Fibroblast of lung (primary cell): ENCODE data around the gene RGS14. TPM values are rescaled to one million over a fixed set of nuclear protein-coding genes. Genes with fewer than 3 reads are reported as not detected.

Source experiments
- DNase-seq, 2 donors: peaks; one replicate each; pipeline versions ENCODE4 v3.0.0 to v3.0.0-alpha.2; 2010; ENCODE audit warnings: low read depth in 2 of 2
- H2AFZ ChIP-seq: 2 replicates; pipeline ENCODE4 v1.5.1; 2012; ENCODE audit warnings: low read length, control low read depth, inconsistent platforms
- H3K27ac ChIP-seq: 2 replicates; pipeline ENCODE4 v1.5.1; 2011; ENCODE audit warnings: low read length, control low read depth; ENCODE audit not compliant: insufficient read depth
- H3K27me3 ChIP-seq: 2 replicates; pipeline ENCODE4 v1.5.1; 2011; ENCODE audit warnings: mild to moderate bottlenecking, low read length; ENCODE audit not compliant: control insufficient read depth, insufficient read depth
- H3K36me3 ChIP-seq: 2 replicates; pipeline ENCODE4 v1.5.1; 2011; ENCODE audit warnings: low read length; ENCODE audit not compliant: control insufficient read depth, insufficient read depth
- H3K4me1 ChIP-seq: 2 replicates; pipeline ENCODE4 v1.5.1; 2011; ENCODE audit warnings: low read length; ENCODE audit not compliant: control insufficient read depth, insufficient read depth; ENCODE audit errors: extremely low read depth
- H3K4me2 ChIP-seq: 2 replicates; pipeline ENCODE4 v1.5.1; 2011; ENCODE audit warnings: low read length, control low read depth; ENCODE audit not compliant: insufficient read depth; ENCODE audit errors: extremely low read depth
- H3K4me3 ChIP-seq, 4 experiments: fragments of 200-600 bp in 1 of 4; sonication (generic) in 1 of 4; replicated peaks in 1 of 4; 2 replicates each; pipeline ENCODE4 v1.5.1; 2011 to 2016; ENCODE audit warnings: low read length in 4 of 4, low read depth in 3 of 4, mild to moderate bottlenecking in 3 of 4, control low read depth in 2 of 4, inconsistent platforms in 1 of 4, mixed read lengths in 1 of 4; ENCODE audit not compliant: insufficient read depth in 1 of 4; ENCODE audit errors: control extremely low read depth in 1 of 4
- H3K79me2 ChIP-seq: 2 replicates; pipeline ENCODE4 v1.5.1; 2012; ENCODE audit warnings: mild to moderate bottlenecking, low read length, inconsistent platforms; ENCODE audit not compliant: control insufficient read depth, insufficient read depth
- H3K9ac ChIP-seq: 2 replicates; pipeline ENCODE4 v1.5.1; 2011; ENCODE audit warnings: mild to moderate bottlenecking, low read length, control low read depth; ENCODE audit not compliant: insufficient read depth
- H3K9me3 ChIP-seq: 2 replicates; pipeline ENCODE4 v1.5.1; 2012; ENCODE audit warnings: low read depth, low read length; ENCODE audit not compliant: control insufficient read depth, insufficient read depth
- H4K20me1 ChIP-seq: 2 replicates; pipeline ENCODE4 v1.5.1; 2011; ENCODE audit warnings: low read length; ENCODE audit not compliant: control insufficient read depth, insufficient read depth; ENCODE audit errors: extremely low read depth
- EZH2 ChIP-seq: IDR thresholded peaks from 2 replicates; pipeline ENCODE4 v1.5.1; 2012; ENCODE audit warnings: low read length, control low read depth, mild to moderate bottlenecking; ENCODE audit errors: missing control alignments
- polyA plus RNA-seq, 2 donors: library from polyadenylated mRNA; depleted of rRNA in 1 of 2; stranded (reverse) in 1 of 2; unstranded in 1 of 2; fragments of >200 nt; gene quantifications; 2 replicates each; pipeline ENCODE4 v1.2.1, GENCODE V29; 2011 to 2012; ENCODE audit warnings: missing spikeins in 1 of 2
- total RNA-seq: library from RNA; depleted of rRNA; stranded (reverse); fragments of >200 nt; gene quantifications from 2 replicates; pipeline ENCODE4 v1.2.1, GENCODE V29; 2014
- TF ChIP-seq, protein P1 (sequence below), 2 donors: IDR thresholded peaks in 1 of 2; conservative IDR thresholded peaks in 1 of 2; 1 replicate in 1 of 2; 2 replicates in 1 of 2; pipeline ENCODE4 v1.5.1; 2011 to 2012; ENCODE audit warnings: low read length in 2 of 2, control low read depth in 1 of 2, inconsistent platforms in 1 of 2, low read depth in 1 of 2, mild to moderate bottlenecking in 1 of 2

RGS14 gene
- total and polyA plus RNA-seq, 2 donors (not counting 1 experiment from before 2014, with no cell fraction given), result 2.5 to 4.1 TPM

DNA sequence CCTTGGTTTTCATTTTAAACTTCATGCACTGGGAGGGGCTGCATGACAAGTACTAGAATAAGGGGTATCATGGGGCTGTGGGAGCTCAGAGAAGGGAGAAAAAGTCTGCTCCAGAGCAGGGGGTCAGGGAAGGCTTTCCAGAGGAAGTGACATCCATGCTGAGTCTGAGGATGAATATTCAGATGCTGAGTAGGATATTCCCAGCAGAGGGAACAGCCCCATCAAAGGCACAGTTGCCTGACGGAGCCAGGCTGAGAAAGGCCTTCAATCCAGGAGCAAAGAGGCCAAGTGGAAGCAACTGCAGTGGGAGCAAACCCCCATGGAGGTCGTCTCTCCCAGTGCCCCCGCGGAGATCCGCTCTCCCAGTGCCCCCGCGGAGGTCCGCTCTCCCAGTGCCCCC, 38.4 kb downstream of the RGS14 start:
- no peaks in the 10 kb centered on the region for H3K9me3 ChIP-seq
- H3K79me2 ChIP-seq, result no peaks in the 10 kb centered on the region
- no peaks in the 10 kb centered on the region for H3K36me3 ChIP-seq
- no peak overlapping the region for H3K9ac ChIP-seq
- no peak overlapping the region for H3K4me3 ChIP-seq
- peaks cover 27% of the 10 kb centered on the region for H3K27me3 ChIP-seq
- H3K4me2 ChIP-seq, result no peak overlapping the region
- no peaks in the 10 kb centered on the region for H4K20me1 ChIP-seq
- H2AFZ ChIP-seq, result no peak overlapping the region
- DNase-seq, result no peak
- no peak for TF ChIP-seq EZH2
- TF ChIP-seq, protein P1, sequence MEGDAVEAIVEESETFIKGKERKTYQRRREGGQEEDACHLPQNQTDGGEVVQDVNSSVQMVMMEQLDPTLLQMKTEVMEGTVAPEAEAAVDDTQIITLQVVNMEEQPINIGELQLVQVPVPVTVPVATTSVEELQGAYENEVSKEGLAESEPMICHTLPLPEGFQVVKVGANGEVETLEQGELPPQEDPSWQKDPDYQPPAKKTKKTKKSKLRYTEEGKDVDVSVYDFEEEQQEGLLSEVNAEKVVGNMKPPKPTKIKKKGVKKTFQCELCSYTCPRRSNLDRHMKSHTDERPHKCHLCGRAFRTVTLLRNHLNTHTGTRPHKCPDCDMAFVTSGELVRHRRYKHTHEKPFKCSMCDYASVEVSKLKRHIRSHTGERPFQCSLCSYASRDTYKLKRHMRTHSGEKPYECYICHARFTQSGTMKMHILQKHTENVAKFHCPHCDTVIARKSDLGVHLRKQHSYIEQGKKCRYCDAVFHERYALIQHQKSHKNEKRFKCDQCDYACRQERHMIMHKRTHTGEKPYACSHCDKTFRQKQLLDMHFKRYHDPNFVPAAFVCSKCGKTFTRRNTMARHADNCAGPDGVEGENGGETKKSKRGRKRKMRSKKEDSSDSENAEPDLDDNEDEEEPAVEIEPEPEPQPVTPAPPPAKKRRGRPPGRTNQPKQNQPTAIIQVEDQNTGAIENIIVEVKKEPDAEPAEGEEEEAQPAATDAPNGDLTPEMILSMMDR (conservative IDR thresholded peaks at IDR 0.05 in 1 of 2, IDR thresholded peaks at IDR 0.05 in 1 of 2; ENCODE audit: low read depth in 1 of 2, low read length in 2 of 2), result no peak
- H3K27ac ChIP-seq, result no peak overlapping the region
- no peaks in the 10 kb centered on the region for H3K4me1 ChIP-seq

DNA sequence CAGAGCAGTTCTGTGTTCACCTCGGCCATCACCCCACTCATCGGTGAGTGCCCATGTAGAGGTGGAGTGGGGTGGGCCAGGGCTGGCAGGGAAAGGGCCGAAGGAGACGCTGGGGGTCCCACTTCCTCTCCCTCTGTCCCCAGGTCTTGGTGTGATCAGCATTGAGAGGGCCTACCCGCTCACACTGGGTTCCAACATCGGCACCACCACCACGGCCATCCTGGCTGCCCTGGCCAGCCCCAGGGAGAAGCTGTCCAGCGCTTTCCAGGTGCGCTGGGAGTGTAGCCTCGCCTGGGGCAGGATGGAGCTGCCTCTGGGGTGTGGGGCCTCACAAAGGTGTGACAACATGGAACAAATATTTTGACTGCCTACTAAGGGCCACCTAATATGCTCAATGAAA, 39.1 kb downstream of the RGS14 start:
- peaks cover 35% of the 10 kb centered on the region for H3K27me3 ChIP-seq
- H3K36me3 ChIP-seq, result no peaks in the 10 kb centered on the region
- H3K27ac ChIP-seq, result no peak overlapping the region
- H3K9ac ChIP-seq, result no peak overlapping the region
- H3K4me3 ChIP-seq, result no peak overlapping the region
- no peaks in the 10 kb centered on the region for H3K79me2 ChIP-seq
- no peaks in the 10 kb centered on the region for H3K9me3 ChIP-seq
- no peak for DNase-seq
- H4K20me1 ChIP-seq, result no peaks in the 10 kb centered on the region
- H3K4me2 ChIP-seq, result no peak overlapping the region
- H3K4me1 ChIP-seq, result no peaks in the 10 kb centered on the region
- no peak overlapping the region for H2AFZ ChIP-seq
- TF ChIP-seq, protein P1 (conservative IDR thresholded peaks at IDR 0.05 in 1 of 2, IDR thresholded peaks at IDR 0.05 in 1 of 2; ENCODE audit: low read depth in 1 of 2, low read length in 2 of 2), result no peak
- no peak for TF ChIP-seq EZH2

DNA sequence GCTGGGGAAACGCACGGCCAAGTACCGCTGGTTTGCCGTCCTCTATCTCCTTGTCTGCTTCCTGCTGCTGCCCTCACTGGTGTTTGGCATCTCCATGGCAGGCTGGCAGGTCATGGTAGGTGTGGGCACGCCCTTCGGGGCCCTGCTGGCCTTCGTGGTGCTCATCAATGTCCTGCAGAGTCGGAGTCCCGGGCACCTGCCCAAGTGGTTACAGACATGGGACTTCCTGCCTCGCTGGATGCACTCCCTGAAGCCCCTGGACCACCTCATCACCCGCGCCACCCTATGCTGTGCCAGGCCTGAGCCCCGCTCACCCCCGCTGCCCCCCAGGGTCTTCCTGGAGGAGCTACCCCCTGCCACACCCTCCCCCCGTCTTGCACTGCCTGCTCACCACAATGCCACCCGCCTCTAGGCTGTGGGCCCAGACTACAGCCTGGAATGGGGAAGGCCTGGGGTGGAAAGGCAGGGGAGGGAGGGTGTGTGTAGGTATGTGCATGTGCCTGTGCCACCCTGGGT, 40.2 kb downstream of the RGS14 start:
- H3K4me2 ChIP-seq, result no peak overlapping the region
- no peaks in the 10 kb centered on the region for H3K4me1 ChIP-seq
- DNase-seq, result no peak
- no peak overlapping the region for H3K4me3 ChIP-seq
- H2AFZ ChIP-seq, result no peak overlapping the region
- H3K27ac ChIP-seq, result no peak overlapping the region
- no peak for TF ChIP-seq EZH2
- TF ChIP-seq, protein P1 (conservative IDR thresholded peaks at IDR 0.05 in 1 of 2, IDR thresholded peaks at IDR 0.05 in 1 of 2; ENCODE audit: low read depth in 1 of 2, low read length in 2 of 2), result no peak
- no peaks in the 10 kb centered on the region for H3K9me3 ChIP-seq
- H3K27me3 ChIP-seq, result peaks cover 46% of the 10 kb centered on the region
- no peaks in the 10 kb centered on the region for H4K20me1 ChIP-seq
- no peaks in the 10 kb centered on the region for H3K36me3 ChIP-seq
- H3K9ac ChIP-seq, result no peak overlapping the region
- no peaks in the 10 kb centered on the region for H3K79me2 ChIP-seq
